Spleen (tissue), 11 donors: ENCODE data around the gene CR1. TPM values are rescaled to one million over a fixed set of nuclear protein-coding genes. Genes with fewer than 3 reads are reported as not detected.

Source experiments
- DNase-seq: peaks from one replicate; pipeline ENCODE4 v3.0.0-alpha.2; 2020
- H3K27ac ChIP-seq, 8 donors: fragments of 200-600 bp; sonication (generic) in 7 of 8; 1 replicate in 4 of 8; 2 replicates in 4 of 8; pipeline versions ENCODE4 v1.5.0 to v1.8.0; 2016 to 2021; ENCODE audit warnings: inconsistent platforms in 4 of 8, mild to moderate bottlenecking in 4 of 8, moderate library complexity in 1 of 8
- H3K27me3 ChIP-seq, 7 donors: fragments of 200-600 bp; sonication (generic) in 6 of 7; replicated peaks in 1 of 7; 1 replicate in 4 of 7; 2 replicates in 3 of 7; pipeline versions ENCODE4 v1.5.0 to v1.8.0; 2016 to 2021; ENCODE audit warnings: inconsistent platforms in 3 of 7, mild to moderate bottlenecking in 1 of 7
- H3K36me3 ChIP-seq, 6 donors: fragments of 200-600 bp; sonication (generic) in 5 of 6; 1 replicate in 4 of 6; 2 replicates in 2 of 6; pipeline versions ENCODE4 v1.5.0 to v1.8.0; 2016 to 2021; ENCODE audit warnings: inconsistent platforms in 2 of 6
- H3K4me1 ChIP-seq, 6 donors: fragments of 200-600 bp; sonication (generic) in 5 of 6; 1 replicate in 3 of 6; 2 replicates in 3 of 6; pipeline versions ENCODE4 v1.5.0 to v1.8.0; 2016 to 2021; ENCODE audit warnings: inconsistent platforms in 3 of 6
- H3K4me3 ChIP-seq, 8 donors: fragments of 200-600 bp; sonication (generic) in 7 of 8; 1 replicate in 4 of 8; 2 replicates in 4 of 8; pipeline versions ENCODE4 v1.5.0 to v1.8.0; 2016 to 2021; ENCODE audit warnings: inconsistent platforms in 4 of 8, mild to moderate bottlenecking in 4 of 8, moderate library complexity in 2 of 8
- H3K9me3 ChIP-seq, 8 donors: fragments of 200-600 bp; sonication (generic) in 7 of 8; 1 replicate in 4 of 8; 2 replicates in 4 of 8; pipeline versions ENCODE4 v1.5.0 to v1.8.0; 2016 to 2021; ENCODE audit warnings: inconsistent platforms in 4 of 8
- POLR2A ChIP-seq, 3 donors: fragments of 450-650 bp; IDR thresholded peaks; one replicate each; pipeline ENCODE4 v1.5.1; 2017; ENCODE audit warnings: antibody characterized with exemption in 3 of 3, mild to moderate bottlenecking in 1 of 3
- POLR2AphosphoS5 ChIP-seq, 3 donors: sonication (generic); formaldehyde crosslinking; IDR thresholded peaks; one replicate each; pipeline ENCODE4 v1.5.1; 2017; ENCODE audit warnings: antibody characterized with exemption in 3 of 3
- WGBS, 5 donors: extraction: QIAGEN DNeasy Blood & Tissue Kit in 3 of 5; methylation state at CpG; one replicate each; pipeline versions ENCODE4 v1.1.5 to v1.1.7; 2013 to 2018; 5-methylcytosine and 5-hydroxymethylcytosine counted together
- intact Hi-C: fragments of 100-400 bp; cut with DNase I; formaldehyde crosslinking; loops from one replicate; pipeline ENCODE4 v1.15.0; 2023; ENCODE audit warnings: low total_unique reads
- polyA plus RNA-seq, 3 donors: library from polyadenylated mRNA; stranded (reverse); fragments of 200-250 nt; gene quantifications; one replicate each; pipeline ENCODE4 v1.2.1, GENCODE V29; 2013
- total RNA-seq, 7 donors: library from RNA; depleted of rRNA in 3 of 7; stranded (reverse); fragments of >200 nt in 3 of 7; fragmentation: NEBNext Ultra II Directional in 4 of 7; extraction: Animal tissue kit (Norgen Biotek cat#: 25700) in 4 of 7; gene quantifications; one replicate each; pipeline versions ENCODE4 v1.1.0 to v1.2.1, GENCODE V29; 2016 to 2021
- TF ChIP-seq, protein P1 (sequence below), 11 experiments: fragments of 200-600 bp in 7 of 11; fragments of 450-650 bp in 4 of 11; sonication (generic) in 4 of 11; IDR thresholded peaks in 8 of 11; conservative IDR thresholded peaks in 3 of 11; 1 replicate in 7 of 11; 2 replicates in 4 of 11; pipeline versions ENCODE4 v1.4.0 to v1.8.0; 2016 to 2021; ENCODE audit warnings: antibody characterized with exemption in 11 of 11, inconsistent platforms in 4 of 11, mild to moderate bottlenecking in 1 of 11
- donor health status: healthy with polysubstance abuse.
- donor health status: DM: no; HTN: no; CAD: no; lungs with moderate emphysema.
- donor health status: DM: no; HTN: no; CAD: no.
- donor health status: Bipolar disorder and iron deficiency.
- donor health status: healthy.
- donor health status: DM: no; HTN: no; CAD: no.
- donor health status: DM: yes; HTN: yes; CAD: no.

The CR1 gene
- total and polyA plus RNA-seq, 10 donors, result 30.5 to 290 (median 159) TPM

DNA sequence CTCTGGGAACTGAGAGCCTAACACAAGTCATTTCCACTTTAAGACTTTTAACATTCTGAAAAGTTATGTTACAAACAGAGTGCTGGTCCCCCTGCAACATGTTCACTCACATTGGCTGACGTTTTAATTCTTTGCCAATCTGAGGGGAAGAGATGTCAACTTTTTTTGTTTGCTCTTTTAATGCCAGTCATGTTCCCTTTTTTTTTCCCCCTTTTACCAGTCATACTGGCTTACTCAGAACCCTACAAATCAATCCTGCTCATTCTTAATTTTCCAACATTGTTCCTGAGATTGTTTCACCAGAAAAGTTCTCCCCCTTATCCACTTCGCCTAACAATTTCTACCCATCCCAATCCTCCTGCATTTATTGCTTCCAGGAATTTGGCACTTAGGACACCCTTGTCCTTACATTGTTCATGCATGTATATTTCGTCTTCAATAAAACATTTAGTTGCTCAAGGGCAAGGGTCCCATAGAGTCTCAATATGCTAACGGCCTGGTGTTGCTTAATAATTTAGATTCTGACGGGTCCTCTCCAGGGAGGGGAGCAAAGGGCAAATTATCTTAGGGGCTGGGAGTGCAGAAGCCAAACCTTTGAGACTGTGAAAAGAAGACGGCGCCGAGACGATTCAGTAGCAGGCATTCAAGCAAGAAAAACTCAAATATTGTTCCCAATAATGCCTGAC, 148.4 kb downstream of the CR1 start:
- peaks cover 0 to 30% (median 2%) of the 10 kb centered on the region in 6 donors for H3K36me3 ChIP-seq
- H3K9me3 ChIP-seq, result no peaks in the 10 kb centered on the region
- 23 to 35% (median 28%) methylated on average over 9 of the region's 9 CpGs for WGBS, 5 donors
- intact Hi-C loops, result no loop called here
- H3K27me3 ChIP-seq, result peaks cover 0 to 4% (median 0%) of the 10 kb centered on the region in 7 donors
- DNase-seq, result no peak
- peak overlapping the region in 1 of 8 donors; percentile 50 for H3K27ac ChIP-seq
- TF ChIP-seq POLR2A (IDR thresholded peaks at IDR 0.05), result no peak
- TF ChIP-seq, protein P1, sequence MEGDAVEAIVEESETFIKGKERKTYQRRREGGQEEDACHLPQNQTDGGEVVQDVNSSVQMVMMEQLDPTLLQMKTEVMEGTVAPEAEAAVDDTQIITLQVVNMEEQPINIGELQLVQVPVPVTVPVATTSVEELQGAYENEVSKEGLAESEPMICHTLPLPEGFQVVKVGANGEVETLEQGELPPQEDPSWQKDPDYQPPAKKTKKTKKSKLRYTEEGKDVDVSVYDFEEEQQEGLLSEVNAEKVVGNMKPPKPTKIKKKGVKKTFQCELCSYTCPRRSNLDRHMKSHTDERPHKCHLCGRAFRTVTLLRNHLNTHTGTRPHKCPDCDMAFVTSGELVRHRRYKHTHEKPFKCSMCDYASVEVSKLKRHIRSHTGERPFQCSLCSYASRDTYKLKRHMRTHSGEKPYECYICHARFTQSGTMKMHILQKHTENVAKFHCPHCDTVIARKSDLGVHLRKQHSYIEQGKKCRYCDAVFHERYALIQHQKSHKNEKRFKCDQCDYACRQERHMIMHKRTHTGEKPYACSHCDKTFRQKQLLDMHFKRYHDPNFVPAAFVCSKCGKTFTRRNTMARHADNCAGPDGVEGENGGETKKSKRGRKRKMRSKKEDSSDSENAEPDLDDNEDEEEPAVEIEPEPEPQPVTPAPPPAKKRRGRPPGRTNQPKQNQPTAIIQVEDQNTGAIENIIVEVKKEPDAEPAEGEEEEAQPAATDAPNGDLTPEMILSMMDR (IDR thresholded peaks at IDR 0.05 in 8 of 11, conservative IDR thresholded peaks at IDR 0.05 in 3 of 11), result no peak
- no peak for TF ChIP-seq POLR2AphosphoS5 (IDR thresholded peaks at IDR 0.05)
- H3K4me1 ChIP-seq, result peaks cover 0 to 28% (median 12%) of the 10 kb centered on the region in 6 donors
- peak overlapping the region; percentile 29 to 76 (median 57) for H3K4me3 ChIP-seq

GRCh38 chr1:207644852-207645634, 149.1 kb downstream of the CR1 start, which contains the start of gene CR1L:
Gene CR1L, plus strand, starts transcription at chr1:207645133. Its CDS starts 101 bp downstream, at chr1:207645234.
- peak within 1 kb of the TSS in 2 of 8 donors; percentile 9 to 50 for H3K27ac ChIP-seq

GRCh38 chr1:207645635-207646081, 149.7 kb downstream of the CR1 start:
- no peaks in the 10 kb centered on the region for H3K9me3 ChIP-seq
- H3K27ac ChIP-seq, result peak overlapping the region in 1 of 8 donors; percentile 50
- WGBS, 5 donors, result 85 to 89% (median 88%) methylated on average over 17 of the region's 17 CpGs
- peaks cover 0 to 4% (median 0%) of the 10 kb centered on the region in 7 donors for H3K27me3 ChIP-seq
- TF ChIP-seq POLR2AphosphoS5 (IDR thresholded peaks at IDR 0.05) (no peak), POLR2A (IDR thresholded peaks at IDR 0.05) (no peak)
- TF ChIP-seq, protein P1 (IDR thresholded peaks at IDR 0.05 in 8 of 11, conservative IDR thresholded peaks at IDR 0.05 in 3 of 11), result no peak
- H3K4me1 ChIP-seq, result peaks cover 0 to 28% (median 12%) of the 10 kb centered on the region in 6 donors
- H3K36me3 ChIP-seq, result peaks cover 0 to 17% (median 2%) of the 10 kb centered on the region in 6 donors
- intact Hi-C loops, result no loop called here
- no peak for DNase-seq
- H3K4me3 ChIP-seq, result peak overlapping the region in 5 of 8 donors; percentile 57 to 76 (median 59)

More at GRCh38 chr1:207644852-207645634, 149.1 kb downstream of the CR1 start, which contains the start of gene CR1L:
- Histone ChIP-seq H3K4me1 (peaks cover 0 to 28% (median 12%) of the 10 kb centered on the region in 6 donors), H3K4me3 (peak within 1 kb of the TSS; percentile 29 to 76 (median 57)), H3K27me3 (peaks cover 0 to 4% (median 0%) of the 10 kb centered on the region in 7 donors), H3K9me3 (no peaks in the 10 kb centered on the region), H3K36me3 (peaks cover 0 to 23% (median 2%) of the 10 kb centered on the region in 6 donors)
- intact Hi-C loops, result no loop called here
- DNase-seq, result peak; percentile 91
- TF ChIP-seq, protein P1 (IDR thresholded peaks at IDR 0.05 in 8 of 11, conservative IDR thresholded peaks at IDR 0.05 in 3 of 11), result no peak
- TF ChIP-seq POLR2A (IDR thresholded peaks at IDR 0.05) (no peak), POLR2AphosphoS5 (IDR thresholded peaks at IDR 0.05) (peak; percentile 47 to 80 (median 66))
- WGBS, 5 donors, result 15 to 19% (median 18%) methylated on average over 43 to 65 of the region's 65 CpGs
